GM23338 (cell line): Measurements from ENCODE around the gene MYOCD. TPM values are rescaled to one million over a fixed set of nuclear protein-coding genes. Genes with fewer than 3 reads are reported as not detected.

Source experiments
- ATAC-seq: fragments of 200-7000 bp; cut with Tn5 transposase; 3 replicates; pipeline ENCODE4 v1.9.1; 2020
- DNase-seq: peaks from one replicate; pipeline ENCODE4 v3.0.0-alpha.2; 2015; ENCODE audit warnings: low spot score
- H2AFZ ChIP-seq: fragments of 200-600 bp; sonication (generic); 2 replicates; pipeline ENCODE4 v1.8.0; 2016; ENCODE audit warnings: antibody characterized with exemption, mild to moderate bottlenecking, moderate library complexity
- H3F3A ChIP-seq: fragments of 200-600 bp; sonication (generic); replicated peaks from 2 replicates; pipeline ENCODE4 v1.8.0; 2017; ENCODE audit warnings: antibody characterized with exemption, mixed run types, low read depth
- H3K27ac ChIP-seq: fragments of 200-600 bp; sonication (generic); 2 replicates; pipeline ENCODE4 v1.6.1; 2016; ENCODE audit warnings: low read depth
- H3K27me3 ChIP-seq: fragments of 200-600 bp; sonication (generic); 2 replicates; pipeline ENCODE4 v1.8.0; 2016; ENCODE audit warnings: mild to moderate bottlenecking, mixed run types, moderate library complexity; ENCODE audit not compliant: insufficient read depth
- H3K36me3 ChIP-seq: fragments of 200-600 bp; sonication (generic); 2 replicates; pipeline ENCODE4 v1.8.0; 2016; ENCODE audit warnings: mild to moderate bottlenecking; ENCODE audit not compliant: insufficient read depth
- H3K4me1 ChIP-seq: fragments of 200-600 bp; sonication (generic); 2 replicates; pipeline ENCODE4 v1.8.0; 2016; ENCODE audit warnings: mild to moderate bottlenecking, moderate library complexity; ENCODE audit not compliant: insufficient read depth
- H3K4me2 ChIP-seq: fragments of 200-600 bp; sonication (generic); 2 replicates; pipeline ENCODE4 v1.7.1; 2017; ENCODE audit warnings: mixed run types
- H3K4me3 ChIP-seq: fragments of 200-600 bp; sonication (generic); 2 replicates; pipeline ENCODE4 v1.6.1; 2016; ENCODE audit warnings: mixed run types
- H3K79me2 ChIP-seq: fragments of 200-600 bp; sonication (generic); replicated peaks from 2 replicates; pipeline ENCODE4 v1.8.0; 2017; ENCODE audit warnings: mild to moderate bottlenecking; ENCODE audit not compliant: insufficient read depth
- H3K9me2 ChIP-seq: fragments of 200-600 bp; sonication (generic); 2 replicates; pipeline ENCODE4 v1.8.0; 2017; ENCODE audit not compliant: insufficient read depth
- H4K20me1 ChIP-seq: fragments of 200-600 bp; sonication (generic); replicated peaks from 2 replicates; pipeline ENCODE4 v1.8.0; 2017; ENCODE audit warnings: mild to moderate bottlenecking; ENCODE audit not compliant: insufficient read depth
- H3K27ac Mint-ChIP-seq: 2 replicates; pipeline ENCODE4 v1.8.0; 2020; ENCODE audit warnings: inconsistent platforms, mild to moderate bottlenecking, moderate library complexity, mixed read lengths
- H3K27me3 Mint-ChIP-seq: 3 replicates; pipeline ENCODE4 v1.8.0; 2022; ENCODE audit warnings: low read depth, mild to moderate bottlenecking, moderate library complexity, mixed read lengths, inconsistent platforms; ENCODE audit not compliant: insufficient read depth, poor library complexity
- H3K36me3 Mint-ChIP-seq: 3 replicates; pipeline ENCODE4 v1.8.0; 2021; ENCODE audit warnings: low read depth, mild to moderate bottlenecking, inconsistent platforms, moderate library complexity, mixed read lengths
- H3K4me1 Mint-ChIP-seq: 3 replicates; pipeline ENCODE4 v1.8.0; 2020; ENCODE audit warnings: mild to moderate bottlenecking, inconsistent platforms, mixed read lengths
- H3K4me3 Mint-ChIP-seq: 3 replicates; pipeline ENCODE4 v1.8.0; 2021; ENCODE audit warnings: moderate library complexity, mild to moderate bottlenecking, inconsistent platforms, mixed read lengths
- H3K9me3 Mint-ChIP-seq: 3 replicates; pipeline ENCODE4 v1.8.0; 2020; ENCODE audit warnings: moderate library complexity, mild to moderate bottlenecking, inconsistent platforms, mixed read lengths
- CREB1 ChIP-seq: fragments of 250-450 bp; sonication (Bioruptor Pico); IDR thresholded peaks from 2 replicates; pipeline ENCODE4 v1.5.0; 2020; ENCODE audit warnings: low read depth, mild to moderate bottlenecking, moderate library complexity
- EZH2 ChIP-seq: fragments of 200-600 bp; sonication (generic); IDR thresholded peaks from one replicate; pipeline ENCODE4 v1.8.0; 2017; ENCODE audit warnings: antibody characterized with exemption, mild to moderate bottlenecking, low read depth; ENCODE audit not compliant: unreplicated experiment
- EZH2phosphoT487 ChIP-seq: fragments of 200-600 bp; sonication (generic); IDR thresholded peaks from one replicate; pipeline ENCODE4 v1.8.1; 2018; ENCODE audit warnings: antibody characterized with exemption; ENCODE audit not compliant: unreplicated experiment
- JUNB ChIP-seq: IDR thresholded peaks from one replicate; pipeline ENCODE4 v1.6.1; 2016; ENCODE audit warnings: antibody characterized with exemption; ENCODE audit not compliant: unreplicated experiment
- NANOG ChIP-seq: IDR thresholded peaks from 2 replicates; pipeline ENCODE4 v1.6.1; 2016; ENCODE audit warnings: antibody characterized with exemption, borderline replicate concordance
- POLR2AphosphoS5 ChIP-seq: IDR thresholded peaks from 2 replicates; pipeline ENCODE4 v1.6.1; 2016; ENCODE audit warnings: antibody characterized with exemption, low read depth
- REST ChIP-seq: IDR thresholded peaks from one replicate; pipeline ENCODE4 v1.6.1; 2018; ENCODE audit warnings: antibody characterized with exemption; ENCODE audit not compliant: unreplicated experiment
- STAT1 ChIP-seq: IDR thresholded peaks from one replicate; pipeline ENCODE4 v1.6.1; 2016; ENCODE audit warnings: antibody characterized with exemption; ENCODE audit not compliant: unreplicated experiment
- ZNF114 ChIP-seq: fragments of 250-450 bp; sonication (Bioruptor Pico); IDR thresholded peaks from 2 replicates; pipeline ENCODE4 v1.5.0; 2020; ENCODE audit warnings: mild to moderate bottlenecking, moderate library complexity
- ZNF331 ChIP-seq: fragments of 250-450 bp; sonication (Bioruptor Pico); IDR thresholded peaks from 2 replicates; pipeline ENCODE4 v1.5.0; 2020; ENCODE audit warnings: low read depth, mild to moderate bottlenecking, moderate library complexity
- polyA plus RNA-seq: library from polyadenylated mRNA; unstranded; fragments of >200 nt; fragmentation: Nextera tagmentation; extraction: Ambion mirVana; gene quantifications from 2 replicates; pipeline ENCODE4 v1.2.1, GENCODE V29; 2016
- total RNA-seq: library from RNA; depleted of rRNA; stranded (reverse); fragments of >200 nt; shearing (Covaris generic); gene quantifications from 2 replicates; pipeline ENCODE4 v1.2.3, GENCODE V29; 2014
- TF ChIP-seq, protein P1 (sequence below): IDR thresholded peaks from 2 replicates; pipeline ENCODE4 v1.6.1; 2016; ENCODE audit warnings: antibody characterized with exemption
- TF ChIP-seq, protein P2 (sequence below), 2 experiments: fragments of 200-600 bp in 1 of 2; sonication (generic) in 1 of 2; conservative IDR thresholded peaks; 2 replicates each; pipeline versions ENCODE4 v1.5.1 to v1.6.1; 2016 to 2017; ENCODE audit warnings: antibody characterized with exemption in 2 of 2, low read depth in 2 of 2, mild to moderate bottlenecking in 2 of 2, moderate library complexity in 1 of 2
- TF ChIP-seq, protein P3 (sequence below): fragments of 250-450 bp; sonication (Bioruptor Pico); IDR thresholded peaks from 2 replicates; pipeline ENCODE4 v1.5.0; 2020; ENCODE audit warnings: mild to moderate bottlenecking, moderate library complexity

The MYOCD gene
- total and polyA plus RNA-seq, 2 experiments from 2014 or later = 0.80 to 2.4 TPM

GRCh38 chr17:12745486-12745885 lies 79.8 kb downstream of the MYOCD start:
- Histone ChIP-seq H3K9me2 (no peaks in the 10 kb centered on the region), H3K4me1 (no peaks in the 10 kb centered on the region), H3K79me2 (no peaks in the 10 kb centered on the region), H3F3A (no peaks in the 10 kb centered on the region), H2AFZ (no peak overlapping the region), H3K4me2 (no peak overlapping the region), H4K20me1 (no peaks in the 10 kb centered on the region), H3K27ac (no peak overlapping the region), H3K36me3 (no peaks in the 10 kb centered on the region), H3K27me3 (no peaks in the 10 kb centered on the region), H3K4me3 (no peak overlapping the region)
- Mint-ChIP-seq H3K4me1 (peaks cover 7% of the 10 kb centered on the region), H3K4me3 (no peak overlapping the region), H3K27me3 (peaks cover 5% of the 10 kb centered on the region), H3K9me3 (no peaks in the 10 kb centered on the region), H3K36me3 (no peaks in the 10 kb centered on the region), H3K27ac (no peak overlapping the region)
- ATAC-seq (no peak), DNase-seq (no peak)
- TF ChIP-seq STAT1 (no peak), NANOG (no peak), EZH2 (no peak), ZNF114 (CRISPR knock-in tag) (no peak), POLR2AphosphoS5 (no peak), REST (no peak), ZNF331 (CRISPR knock-in tag) (no peak), CREB1 (no peak), JUNB (no peak), EZH2phosphoT487 (no peak)
- TF ChIP-seq, protein P1, sequence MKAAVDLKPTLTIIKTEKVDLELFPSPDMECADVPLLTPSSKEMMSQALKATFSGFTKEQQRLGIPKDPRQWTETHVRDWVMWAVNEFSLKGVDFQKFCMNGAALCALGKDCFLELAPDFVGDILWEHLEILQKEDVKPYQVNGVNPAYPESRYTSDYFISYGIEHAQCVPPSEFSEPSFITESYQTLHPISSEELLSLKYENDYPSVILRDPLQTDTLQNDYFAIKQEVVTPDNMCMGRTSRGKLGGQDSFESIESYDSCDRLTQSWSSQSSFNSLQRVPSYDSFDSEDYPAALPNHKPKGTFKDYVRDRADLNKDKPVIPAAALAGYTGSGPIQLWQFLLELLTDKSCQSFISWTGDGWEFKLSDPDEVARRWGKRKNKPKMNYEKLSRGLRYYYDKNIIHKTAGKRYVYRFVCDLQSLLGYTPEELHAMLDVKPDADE = no peak
- TF ChIP-seq, protein P2, sequence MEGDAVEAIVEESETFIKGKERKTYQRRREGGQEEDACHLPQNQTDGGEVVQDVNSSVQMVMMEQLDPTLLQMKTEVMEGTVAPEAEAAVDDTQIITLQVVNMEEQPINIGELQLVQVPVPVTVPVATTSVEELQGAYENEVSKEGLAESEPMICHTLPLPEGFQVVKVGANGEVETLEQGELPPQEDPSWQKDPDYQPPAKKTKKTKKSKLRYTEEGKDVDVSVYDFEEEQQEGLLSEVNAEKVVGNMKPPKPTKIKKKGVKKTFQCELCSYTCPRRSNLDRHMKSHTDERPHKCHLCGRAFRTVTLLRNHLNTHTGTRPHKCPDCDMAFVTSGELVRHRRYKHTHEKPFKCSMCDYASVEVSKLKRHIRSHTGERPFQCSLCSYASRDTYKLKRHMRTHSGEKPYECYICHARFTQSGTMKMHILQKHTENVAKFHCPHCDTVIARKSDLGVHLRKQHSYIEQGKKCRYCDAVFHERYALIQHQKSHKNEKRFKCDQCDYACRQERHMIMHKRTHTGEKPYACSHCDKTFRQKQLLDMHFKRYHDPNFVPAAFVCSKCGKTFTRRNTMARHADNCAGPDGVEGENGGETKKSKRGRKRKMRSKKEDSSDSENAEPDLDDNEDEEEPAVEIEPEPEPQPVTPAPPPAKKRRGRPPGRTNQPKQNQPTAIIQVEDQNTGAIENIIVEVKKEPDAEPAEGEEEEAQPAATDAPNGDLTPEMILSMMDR (conservative IDR thresholded peaks at IDR 0.05; ENCODE audit: low read depth in 2 of 2) = no peak
- TF ChIP-seq, protein P3, sequence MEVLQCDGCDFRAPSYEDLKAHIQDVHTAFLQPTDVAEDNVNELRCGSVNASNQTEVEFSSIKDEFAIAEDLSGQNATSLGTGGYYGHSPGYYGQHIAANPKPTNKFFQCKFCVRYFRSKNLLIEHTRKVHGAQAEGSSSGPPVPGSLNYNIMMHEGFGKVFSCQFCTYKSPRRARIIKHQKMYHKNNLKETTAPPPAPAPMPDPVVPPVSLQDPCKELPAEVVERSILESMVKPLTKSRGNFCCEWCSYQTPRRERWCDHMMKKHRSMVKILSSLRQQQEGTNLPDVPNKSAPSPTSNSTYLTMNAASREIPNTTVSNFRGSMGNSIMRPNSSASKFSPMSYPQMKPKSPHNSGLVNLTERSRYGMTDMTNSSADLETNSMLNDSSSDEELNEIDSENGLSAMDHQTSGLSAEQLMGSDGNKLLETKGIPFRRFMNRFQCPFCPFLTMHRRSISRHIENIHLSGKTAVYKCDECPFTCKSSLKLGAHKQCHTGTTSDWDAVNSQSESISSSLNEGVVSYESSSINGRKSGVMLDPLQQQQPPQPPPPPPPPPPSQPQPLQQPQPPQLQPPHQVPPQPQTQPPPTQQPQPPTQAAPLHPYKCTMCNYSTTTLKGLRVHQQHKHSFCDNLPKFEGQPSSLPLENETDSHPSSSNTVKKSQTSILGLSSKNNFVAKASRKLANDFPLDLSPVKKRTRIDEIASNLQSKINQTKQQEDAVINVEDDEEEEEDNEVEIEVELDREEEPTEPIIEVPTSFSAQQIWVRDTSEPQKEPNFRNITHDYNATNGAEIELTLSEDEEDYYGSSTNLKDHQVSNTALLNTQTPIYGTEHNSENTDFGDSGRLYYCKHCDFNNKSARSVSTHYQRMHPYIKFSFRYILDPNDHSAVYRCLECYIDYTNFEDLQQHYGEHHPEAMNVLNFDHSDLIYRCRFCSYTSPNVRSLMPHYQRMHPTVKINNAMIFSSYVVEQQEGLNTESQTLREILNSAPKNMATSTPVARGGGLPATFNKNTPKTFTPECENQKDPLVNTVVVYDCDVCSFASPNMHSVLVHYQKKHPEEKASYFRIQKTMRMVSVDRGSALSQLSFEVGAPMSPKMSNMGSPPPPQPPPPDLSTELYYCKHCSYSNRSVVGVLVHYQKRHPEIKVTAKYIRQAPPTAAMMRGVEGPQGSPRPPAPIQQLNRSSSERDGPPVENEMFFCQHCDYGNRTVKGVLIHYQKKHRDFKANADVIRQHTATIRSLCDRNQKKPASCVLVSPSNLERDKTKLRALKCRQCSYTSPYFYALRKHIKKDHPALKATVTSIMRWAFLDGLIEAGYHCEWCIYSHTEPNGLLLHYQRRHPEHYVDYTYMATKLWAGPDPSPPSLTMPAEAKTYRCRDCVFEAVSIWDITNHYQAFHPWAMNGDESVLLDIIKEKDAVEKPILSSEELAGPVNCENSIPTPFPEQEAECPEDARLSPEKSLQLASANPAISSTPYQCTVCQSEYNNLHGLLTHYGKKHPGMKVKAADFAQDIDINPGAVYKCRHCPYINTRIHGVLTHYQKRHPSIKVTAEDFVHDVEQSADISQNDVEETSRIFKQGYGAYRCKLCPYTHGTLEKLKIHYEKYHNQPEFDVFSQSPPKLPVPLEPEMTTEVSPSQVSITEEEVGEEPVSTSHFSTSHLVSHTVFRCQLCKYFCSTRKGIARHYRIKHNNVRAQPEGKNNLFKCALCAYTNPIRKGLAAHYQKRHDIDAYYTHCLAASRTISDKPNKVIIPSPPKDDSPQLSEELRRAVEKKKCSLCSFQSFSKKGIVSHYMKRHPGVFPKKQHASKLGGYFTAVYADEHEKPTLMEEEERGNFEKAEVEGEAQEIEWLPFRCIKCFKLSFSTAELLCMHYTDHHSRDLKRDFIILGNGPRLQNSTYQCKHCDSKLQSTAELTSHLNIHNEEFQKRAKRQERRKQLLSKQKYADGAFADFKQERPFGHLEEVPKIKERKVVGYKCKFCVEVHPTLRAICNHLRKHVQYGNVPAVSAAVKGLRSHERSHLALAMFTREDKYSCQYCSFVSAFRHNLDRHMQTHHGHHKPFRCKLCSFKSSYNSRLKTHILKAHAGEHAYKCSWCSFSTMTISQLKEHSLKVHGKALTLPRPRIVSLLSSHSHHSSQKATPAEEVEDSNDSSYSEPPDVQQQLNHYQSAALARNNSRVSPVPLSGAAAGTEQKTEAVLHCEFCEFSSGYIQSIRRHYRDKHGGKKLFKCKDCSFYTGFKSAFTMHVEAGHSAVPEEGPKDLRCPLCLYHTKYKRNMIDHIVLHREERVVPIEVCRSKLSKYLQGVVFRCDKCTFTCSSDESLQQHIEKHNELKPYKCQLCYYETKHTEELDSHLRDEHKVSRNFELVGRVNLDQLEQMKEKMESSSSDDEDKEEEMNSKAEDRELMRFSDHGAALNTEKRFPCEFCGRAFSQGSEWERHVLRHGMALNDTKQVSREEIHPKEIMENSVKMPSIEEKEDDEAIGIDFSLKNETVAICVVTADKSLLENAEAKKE (CRISPR knock-in tag) = no peak
